HG03354 (cell line): Measurements from ENCODE around the gene ATAD2B.
"Not testable (repeated sequence)": the region's sequence is repeated elsewhere in the genome, so short reads cannot be mapped to it uniquely, and the experiment has no call there.

Experiments
- ATAC-seq: cut with Tn5 transposase; IDR thresholded peaks from one replicate; pipeline ENCODE4 v1.9.1; 2021; ENCODE audit warnings: mild to moderate bottlenecking; ENCODE audit not compliant: unreplicated experiment, poor library complexity, severe bottlenecking

The ATAD2B gene

GRCh38 chr2:23926750-23927571 is at the start of gene ATAD2B:
ATAD2B (minus strand) TSS chr2:23927123; CDS start chr2:23926770, 353 bp downstream.
- ATAC-seq: peak; percentile 78

GRCh38 chr2:23967846-23968245 is 40.9 kb upstream of the ATAD2B start:
- no peak for ATAC-seq

- no peak for ATAC-seq
Measured at GRCh38 chr2:23954325-23955014, 27.5 kb upstream of the ATAD2B start.

GRCh38 chr2:23953625-23954024 is 26.7 kb upstream of the ATAD2B start:
- ATAC-seq: no peak

GRCh38 chr2:23952558-23952957 is 25.6 kb upstream of the ATAD2B start:
- not testable (repeated sequence) for ATAC-seq

GRCh38 chr2:23947350-23947749 is 20.4 kb upstream of the ATAD2B start:
- no peak for ATAC-seq

GRCh38 chr2:23944976-23945375 is 18.1 kb upstream of the ATAD2B start:
- no peak for ATAC-seq

- no peak for ATAC-seq
Measured at GRCh38 chr2:23944527-23944926, 17.6 kb upstream of the ATAD2B start.

- ATAC-seq: no peak
Measured at GRCh38 chr2:23943666-23944065, 16.7 kb upstream of the ATAD2B start.

- no peak for ATAC-seq
Measured at GRCh38 chr2:23941644-23942043, 14.7 kb upstream of the ATAD2B start.

GRCh38 chr2:23940718-23941620 is 14.0 kb upstream of the ATAD2B start:
- ATAC-seq: peak; percentile 73

- ATAC-seq: peak; percentile 78
Measured at GRCh38 chr2:23939987-23940717, 13.2 kb upstream of the ATAD2B start, which contains the start of gene UBXN2A. UBXN2A (plus strand) TSS chr2:23940463; CDS start chr2:23958315, 17,852 bp downstream.

- no peak for ATAC-seq
Measured at GRCh38 chr2:23934259-23934658, 7.3 kb upstream of the ATAD2B start.

- peak; percentile 41 for ATAC-seq
Measured at GRCh38 chr2:23926290-23926749, 603 bp downstream of the ATAD2B start.

GRCh38 chr2:23925702-23926289 is 1.1 kb downstream of the ATAD2B start:
- peak; percentile 65 for ATAC-seq

- no peak for ATAC-seq
Measured at GRCh38 chr2:23924589-23925359, 2.1 kb downstream of the ATAD2B start.

- ATAC-seq: no peak
Measured at GRCh38 chr2:23918837-23919489, 8.0 kb downstream of the ATAD2B start.
